Measurements from ENCODE around the gene NDUFB10.

DNA sequence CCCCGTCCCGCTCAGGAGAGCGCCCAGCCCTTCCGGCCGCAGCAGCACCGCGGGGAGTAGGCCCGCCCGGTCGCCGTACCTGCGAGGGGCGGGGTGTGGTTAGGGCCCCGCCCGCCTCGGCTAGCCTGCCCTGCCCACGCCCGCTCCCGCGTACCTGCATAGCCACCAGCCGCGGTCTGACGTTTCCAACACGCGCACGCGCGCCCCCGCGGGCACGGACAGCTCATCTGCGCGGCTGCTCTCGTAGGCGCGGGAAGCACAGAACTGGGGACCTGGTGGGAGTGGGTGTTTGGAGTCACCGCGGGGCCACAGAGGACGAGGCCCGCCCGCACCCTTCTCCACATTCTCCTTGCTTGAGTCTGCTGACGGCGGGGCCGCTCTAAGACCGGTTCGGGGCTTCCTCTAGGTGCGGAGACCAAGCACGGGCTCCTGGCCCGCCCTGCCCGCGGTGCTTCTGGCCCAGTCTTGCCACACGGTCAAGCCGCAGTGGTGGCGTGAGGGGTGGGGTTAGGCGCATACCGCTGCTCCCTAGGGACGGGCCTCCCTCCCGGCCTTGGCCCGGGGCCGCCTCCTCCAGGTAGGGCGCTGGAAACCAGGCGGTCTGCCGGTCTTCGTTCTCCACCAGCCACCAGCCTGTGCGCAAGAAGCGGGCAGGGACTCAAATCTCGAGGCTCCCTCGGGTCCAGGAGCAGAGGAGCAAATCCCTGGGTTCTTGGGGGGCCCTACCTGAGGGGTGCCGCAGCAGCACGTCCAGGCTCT is 20.1 kb downstream of the NDUFB10 start:
- TF ChIP-seq POLR2A (IDR thresholded peaks at IDR 0.05; ENCODE audit: low read depth, low read length) (no peak), POLR2AphosphoS5 (IDR thresholded peaks at IDR 0.05; ENCODE audit: low read depth, low read length) (no peak), TAF1 (IDR thresholded peaks at IDR 0.05; ENCODE audit: borderline replicate concordance, low read depth, low read length) (no peak)
